ENCODE measurements around the gene CCSER2. TPM values are rescaled to one million over a fixed set of nuclear protein-coding genes. Genes with fewer than 3 reads are reported as not detected.
A peak's percentile ranks its signal among the peaks of the same experiment; 100 is the strongest.

CCSER2 gene
- total RNA-seq, 1 donor from 2014 or later = 66.1 TPM

- TF ChIP-seq CTCF (IDR thresholded peaks at IDR 0.05) = no peak
- Histone ChIP-seq H3K27me3 (ENCODE audit: low read depth) (no peaks in the 10 kb centered on the region), H3K27ac (no peak overlapping the region), H3K36me3 (no peaks in the 10 kb centered on the region), H3K4me3 (no peak overlapping the region), H3K4me1 (no peaks in the 10 kb centered on the region), H3K9me3 (no peaks in the 10 kb centered on the region)
- intact Hi-C loops (cut with DNase I) = no loop called here
- DNase-seq (no peak), ATAC-seq (no peak)
These were observed 38.2 kb upstream of the CCSER2 start for GRCh38 chr10:84290235-84290634.

GRCh38 chr10:84291384-84291783 lies 37.0 kb upstream of the CCSER2 start:
- Histone ChIP-seq H3K9me3 (no peaks in the 10 kb centered on the region), H3K4me3 (no peak overlapping the region), H3K4me1 (peaks cover 3% of the 10 kb centered on the region), H3K36me3 (no peaks in the 10 kb centered on the region), H3K27ac (no peak overlapping the region), H3K27me3 (ENCODE audit: low read depth) (no peaks in the 10 kb centered on the region)
- intact Hi-C loops (cut with DNase I) = no loop called here
- TF ChIP-seq CTCF (IDR thresholded peaks at IDR 0.05) = no peak
- DNase-seq (no peak), ATAC-seq (peak in 1 of 2 donors; percentile 32)

GRCh38 chr10:84292502-84292901 lies 35.9 kb upstream of the CCSER2 start:
- Histone ChIP-seq H3K4me1 (peaks cover 12% of the 10 kb centered on the region), H3K36me3 (no peaks in the 10 kb centered on the region), H3K27ac (no peak overlapping the region), H3K9me3 (no peaks in the 10 kb centered on the region), H3K27me3 (ENCODE audit: low read depth) (no peaks in the 10 kb centered on the region), H3K4me3 (no peak overlapping the region)
- ATAC-seq (no peak), DNase-seq (no peak)
- TF ChIP-seq CTCF (IDR thresholded peaks at IDR 0.05) = no peak
- intact Hi-C loops (cut with DNase I) = no loop called here

GRCh38 chr10:84293171-84293570 lies 35.2 kb upstream of the CCSER2 start:
- H3K4me3 ChIP-seq = no peak overlapping the region
- DNase-seq = no peak
- no peak overlapping the region for H3K27ac ChIP-seq
- H3K36me3 ChIP-seq = no peaks in the 10 kb centered on the region
- H3K27me3 ChIP-seq (ENCODE audit: low read depth) = no peaks in the 10 kb centered on the region
- TF ChIP-seq CTCF (IDR thresholded peaks at IDR 0.05) = no peak
- H3K9me3 ChIP-seq = no peaks in the 10 kb centered on the region
- H3K4me1 ChIP-seq = peaks cover 12% of the 10 kb centered on the region
- ATAC-seq = no peak
- intact Hi-C loops (cut with DNase I) = no loop called here

- Histone ChIP-seq H3K9me3 (no peaks in the 10 kb centered on the region), H3K36me3 (no peaks in the 10 kb centered on the region), H3K4me1 (peaks cover 12% of the 10 kb centered on the region), H3K4me3 (no peak overlapping the region), H3K27me3 (ENCODE audit: low read depth) (no peaks in the 10 kb centered on the region), H3K27ac (no peak overlapping the region)
- DNase-seq (no peak), ATAC-seq (no peak)
- intact Hi-C loops (cut with DNase I) = no loop called here
- TF ChIP-seq CTCF (IDR thresholded peaks at IDR 0.05) = no peak
These were observed 34.8 kb upstream of the CCSER2 start for GRCh38 chr10:84293574-84294016.
